H1 (cell line): ENCODE measurements around the gene UNC80. TPM values are rescaled to one million over a fixed set of nuclear protein-coding genes. Genes with fewer than 3 reads are reported as not detected.

Experiments
- CTCF ChIA-PET: fragments of 300-600 bp; sonication (Branson Sonifier 250); formaldehyde crosslinking; loops from one replicate; lab custom pipeline; 2021; ENCODE audit not compliant: partially characterized antibody; lab: Charles Lee
- POLR2A ChIA-PET: fragments of 300-600 bp; sonication (Branson Sonifier 250); formaldehyde crosslinking; loops from one replicate; lab custom pipeline; 2021; ENCODE audit warnings: inconsistent platforms; ENCODE audit not compliant: partially characterized antibody; lab: Charles Lee
- DNase-seq, 2 experiments: peaks; one replicate each; pipeline versions ENCODE4 v3.0.0 to v3.0.0-alpha.2; 2010 to 2022; ENCODE audit warnings: low spot score in 2 of 2, low read depth in 1 of 2, mixed read lengths in 1 of 2
- FAIRE-seq: peaks from 2 replicates; lab custom pipeline; 2011; peaks lifted over from hg19 to GRCh38; lab: Jason Lieb, UNC
- H2AFZ ChIP-seq: 2 replicates; pipeline ENCODE4 v1.8.1; 2012; ENCODE audit warnings: low read length, inconsistent platforms
- H2AK5ac ChIP-seq: 2 replicates; pipeline ENCODE4 v1.6.1; 2013; ENCODE audit warnings: low read depth, low read length
- H2BK120ac ChIP-seq: replicated peaks from 2 replicates; pipeline ENCODE3; 2013; ENCODE audit warnings: low read depth, low read length, inconsistent platforms
- H2BK12ac ChIP-seq: 2 replicates; pipeline ENCODE4 v1.6.1; 2013; ENCODE audit warnings: low read depth, low read length
- H2BK15ac ChIP-seq: 2 replicates; pipeline ENCODE4 v1.6.1; 2013; ENCODE audit warnings: low read length
- H2BK20ac ChIP-seq: 2 replicates; pipeline ENCODE4 v1.6.1; 2013; ENCODE audit warnings: low read length
- H2BK5ac ChIP-seq: 2 replicates; pipeline ENCODE4 v1.6.1; 2013; ENCODE audit warnings: low read depth, low read length
- H3K14ac ChIP-seq: 2 replicates; pipeline ENCODE4 v1.6.1; 2013; ENCODE audit warnings: inconsistent platforms; ENCODE audit not compliant: insufficient read length
- H3K18ac ChIP-seq: 2 replicates; pipeline ENCODE4 v1.6.1; 2013; ENCODE audit warnings: low read length; ENCODE audit errors: extremely low read depth
- H3K23ac ChIP-seq: 2 replicates; pipeline ENCODE4 v1.6.1; 2013; ENCODE audit warnings: inconsistent platforms; ENCODE audit not compliant: insufficient read length
- H3K23me2 ChIP-seq: 2 replicates; pipeline ENCODE4 v1.6.1; 2013; ENCODE audit warnings: low read depth, low read length
- H3K27ac ChIP-seq: 2 replicates; pipeline ENCODE4 v1.6.1; 2011; ENCODE audit warnings: low read depth, low read length, inconsistent platforms
- H3K27me3 ChIP-seq, 4 experiments: replicated peaks in 1 of 4; 1 replicate in 1 of 4; 2 replicates in 3 of 4; pipeline versions ENCODE4 v1.6.1 to v1.8.1; 2011 to 2013; ENCODE audit warnings: low read length in 3 of 4, mild to moderate bottlenecking in 3 of 4, inconsistent platforms in 2 of 4, mixed read lengths in 2 of 4, moderate library complexity in 1 of 4; ENCODE audit not compliant: control insufficient read depth in 3 of 4, insufficient read depth in 3 of 4; ENCODE audit errors: extremely low read depth in 1 of 4
- H3K36me3 ChIP-seq, 4 experiments: 2 replicates each; pipeline versions ENCODE4 v1.6.1 to v1.8.1; 2011 to 2013; ENCODE audit warnings: mild to moderate bottlenecking in 4 of 4, low read length in 3 of 4, moderate library complexity in 2 of 4, control low read depth in 1 of 4, inconsistent platforms in 1 of 4; ENCODE audit not compliant: insufficient read depth in 4 of 4, control insufficient read depth in 2 of 4
- H3K4ac ChIP-seq: replicated peaks from 2 replicates; pipeline ENCODE3; 2013; ENCODE audit warnings: low read length, low read depth, mixed read lengths, inconsistent platforms; ENCODE audit not compliant: insufficient read length
- H3K4me1 ChIP-seq, 4 experiments: replicated peaks in 1 of 4; 1 replicate in 1 of 4; 2 replicates in 3 of 4; pipeline versions ENCODE4 v1.6.1 to v1.8.1; 2011 to 2013; ENCODE audit warnings: low read length in 3 of 4, inconsistent platforms in 2 of 4, mixed read lengths in 1 of 4; ENCODE audit not compliant: insufficient read depth in 4 of 4, control insufficient read depth in 3 of 4
- H3K4me2 ChIP-seq, 2 experiments: 2 replicates each; pipeline versions ENCODE4 v1.6.1 to v1.8.1; 2011 to 2013; ENCODE audit warnings: low read depth in 2 of 2, low read length in 2 of 2, control low read depth in 1 of 2, inconsistent platforms in 1 of 2, mild to moderate bottlenecking in 1 of 2; ENCODE audit not compliant: insufficient read depth in 1 of 2
- H3K4me3 ChIP-seq, 4 experiments: fragments of 200-600, 300-600 bp in 1 of 4; sonication (generic), shearing (Covaris generic), sonication (Bioruptor Twin) in 1 of 4; 2 replicates each; pipeline versions ENCODE4 v1.5.1 to v1.8.1; 2011 to 2016; ENCODE audit warnings: low read length in 4 of 4, low read depth in 3 of 4, control low read depth in 2 of 4, inconsistent platforms in 2 of 4, mild to moderate bottlenecking in 2 of 4, mixed read lengths in 1 of 4, moderate library complexity in 1 of 4; ENCODE audit not compliant: insufficient read depth in 2 of 4; ENCODE audit errors: extremely low read depth in 1 of 4
- H3K56ac ChIP-seq: replicated peaks from 2 replicates; pipeline ENCODE3; 2013; ENCODE audit warnings: low read depth, mild to moderate bottlenecking, mixed read lengths, low read length, inconsistent platforms; ENCODE audit not compliant: insufficient read length
- H3K79me1 ChIP-seq: 2 replicates; pipeline ENCODE4 v1.6.1; 2013; ENCODE audit warnings: low read depth, low read length, control low read depth
- H3K79me2 ChIP-seq, 2 experiments: 2 replicates each; pipeline versions ENCODE4 v1.6.1 to v1.8.1; 2012 to 2013; ENCODE audit warnings: low read length in 2 of 2, mild to moderate bottlenecking in 2 of 2, inconsistent platforms in 1 of 2; ENCODE audit not compliant: insufficient read depth in 2 of 2, control insufficient read depth in 1 of 2
- H3K9ac ChIP-seq, 4 experiments: replicated peaks in 1 of 4; 1 replicate in 1 of 4; 2 replicates in 3 of 4; pipeline versions ENCODE4 v1.6.1 to v1.8.1; 2011 to 2013; ENCODE audit warnings: low read depth in 3 of 4, low read length in 3 of 4, control low read depth in 2 of 4, mild to moderate bottlenecking in 2 of 4, moderate library complexity in 2 of 4, inconsistent platforms in 1 of 4; ENCODE audit errors: extremely low read depth in 1 of 4
- H3K9me3 ChIP-seq, 2 experiments: 2 replicates each; pipeline versions ENCODE4 v1.6.1 to v1.8.1; 2012 to 2013; ENCODE audit warnings: mild to moderate bottlenecking in 2 of 2, moderate library complexity in 2 of 2, control low read depth in 1 of 2, inconsistent platforms in 1 of 2, low read depth in 1 of 2, low read length in 1 of 2, mixed read lengths in 1 of 2; ENCODE audit not compliant: insufficient read depth in 2 of 2
- H4K20me1 ChIP-seq, 2 experiments: replicated peaks in 1 of 2; 2 replicates each; pipeline versions ENCODE3 to v1.8.1; 2011 to 2013; ENCODE audit warnings: inconsistent platforms in 2 of 2, low read length in 2 of 2, mild to moderate bottlenecking in 1 of 2; ENCODE audit not compliant: insufficient read depth in 2 of 2, control insufficient read depth in 1 of 2
- H4K5ac ChIP-seq: 2 replicates; pipeline ENCODE4 v1.6.1; 2013; ENCODE audit warnings: low read length, low read depth, mixed read lengths, inconsistent platforms; ENCODE audit not compliant: insufficient read length
- H4K8ac ChIP-seq: 2 replicates; pipeline ENCODE4 v1.8.0; 2013; ENCODE audit warnings: mild to moderate bottlenecking, moderate library complexity, low read length, inconsistent platforms; ENCODE audit not compliant: insufficient read depth; ENCODE audit errors: extremely low read depth
- H4K91ac ChIP-seq: replicated peaks from 2 replicates; pipeline ENCODE3; 2013; ENCODE audit warnings: low read length, mixed read lengths, inconsistent platforms; ENCODE audit not compliant: insufficient read length
- ASH2L ChIP-seq: fragments of 200-600, 300-600 bp; sonication (generic); IDR thresholded peaks from one replicate; pipeline ENCODE4 v1.7.1; 2017; ENCODE audit warnings: low read length
- CTBP2 ChIP-seq: IDR thresholded peaks from 2 replicates; pipeline ENCODE4 v1.7.0; 2011; ENCODE audit warnings: borderline replicate concordance, mild to moderate bottlenecking, moderate library complexity, mixed read lengths, low read length; ENCODE audit not compliant: insufficient read depth, insufficient read length
- GTF2F1 ChIP-seq: IDR thresholded peaks from 2 replicates; pipeline ENCODE4 v1.6.1; 2012; ENCODE audit warnings: low read depth, low read length, improper control_type of control experiment, borderline replicate concordance
- HDAC2 ChIP-seq, 2 experiments: fragments of 300-600 bp in 1 of 2; sonication (generic) in 1 of 2; IDR thresholded peaks; 2 replicates each; pipeline ENCODE4 v1.6.1; 2011 to 2012; ENCODE audit warnings: low read depth in 2 of 2, low read length in 2 of 2, mild to moderate bottlenecking in 2 of 2, moderate library complexity in 2 of 2, borderline replicate concordance in 1 of 2, inconsistent platforms in 1 of 2
- JUN ChIP-seq: IDR thresholded peaks from 2 replicates; pipeline ENCODE4 v1.6.1; 2011; ENCODE audit warnings: low read depth, mild to moderate bottlenecking, improper control_type of control experiment, low read length
- JUND ChIP-seq: IDR thresholded peaks from 2 replicates; pipeline ENCODE4 v1.6.1; 2011; ENCODE audit warnings: mild to moderate bottlenecking, improper control_type of control experiment, low read length
- KDM5A ChIP-seq: fragments of 200-600 bp; IDR thresholded peaks from 2 replicates; pipeline ENCODE4 v1.7.1; 2012; ENCODE audit warnings: mild to moderate bottlenecking, low read length, inconsistent platforms, mixed read lengths
- NANOG ChIP-seq: IDR thresholded peaks from 2 replicates; pipeline ENCODE4 v1.6.1; 2011; ENCODE audit warnings: low read length, low read depth, mild to moderate bottlenecking, inconsistent platforms; ENCODE audit not compliant: insufficient read depth, poor library complexity, severe bottlenecking
- NRF1 ChIP-seq: IDR thresholded peaks from 2 replicates; pipeline ENCODE4 v1.6.1; 2011; ENCODE audit warnings: mild to moderate bottlenecking, low read depth, low read length, improper control_type of control experiment
- SRF ChIP-seq: IDR thresholded peaks from 2 replicates; pipeline ENCODE4 v1.6.1; 2011; ENCODE audit warnings: mild to moderate bottlenecking, low read depth, low read length, moderate library complexity
- TBP ChIP-seq: IDR thresholded peaks from 2 replicates; pipeline ENCODE4 v1.6.1; 2011; ENCODE audit warnings: low read depth, low read length, improper control_type of control experiment
- TEAD4 ChIP-seq: IDR thresholded peaks from 2 replicates; pipeline ENCODE4 v1.6.1; 2012; ENCODE audit warnings: low read depth, low read length, inconsistent platforms, mixed read lengths
- WGBS, 2 experiments: shearing (Covaris generic) in 1 of 2; methylation state at CpG; one replicate each; pipeline versions ENCODE4 v1.1.6 to v1.1.7; 2013 to 2015; ENCODE audit warnings: low lambda C conversion rate in 2 of 2, mixed read lengths in 2 of 2, inconsistent platforms in 1 of 2, low coverage in 1 of 2, missing lambda C conversion rate in 1 of 2; ENCODE audit not compliant: insufficient replicate concordance in 2 of 2, insufficient coverage in 1 of 2, insufficient read length in 1 of 2; ENCODE audit errors: extremely low coverage in 1 of 2, missing lambda C conversion rate in 1 of 2; 5-methylcytosine and 5-hydroxymethylcytosine counted together
- polyA plus RNA-seq, 7 experiments: library from polyadenylated mRNA; depleted of rRNA in 3 of 7; stranded (reverse) in 5 of 7; unstranded in 2 of 7; fragments of >200 nt in 5 of 7; fragments of 200-250 nt in 2 of 7; gene quantifications; 1 replicate in 5 of 7; 2 replicates in 1 of 7; 4 replicates in 1 of 7; pipeline versions ENCODE4 v1.2.1 to v1.2.3, GENCODE V29; 2011 to 2013; ENCODE audit warnings: missing spikeins in 2 of 7, mixed read lengths in 2 of 7
- total RNA-seq: library from RNA; stranded (reverse); fragmentation: NEBNext Ultra II Directional; extraction: Animal tissue kit (Norgen Biotek cat#: 25700); gene quantifications from 2 replicates; pipeline ENCODE4 v1.2.1, GENCODE V29; 2021

Gene UNC80
- total and polyA plus RNA-seq, 2 of the 8 experiments (the other 6 are each of a cell fraction or from before 2014, with no cell fraction given), result 0.53 to 0.56 TPM

DNA sequence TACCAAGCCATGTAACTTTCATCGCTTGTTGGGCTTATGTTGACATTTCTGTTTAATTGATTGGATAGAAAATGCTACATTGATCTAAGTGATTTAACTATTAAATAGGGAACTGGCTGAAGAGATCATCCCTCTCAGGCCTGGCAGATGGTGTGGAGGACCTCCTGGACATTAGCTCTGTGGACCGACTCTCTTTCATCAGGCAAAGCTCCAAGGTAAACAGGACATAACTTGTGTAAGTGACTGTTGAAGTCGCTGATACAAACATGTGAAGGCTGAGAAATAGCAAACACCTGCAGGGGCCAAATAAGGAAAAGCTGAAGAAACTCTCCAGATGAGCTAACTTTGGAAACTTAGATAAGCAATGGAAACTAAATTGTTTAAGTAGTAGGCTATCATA lies 68.8 kb downstream of the UNC80 start:
- Histone ChIP-seq H2BK15ac (no peak overlapping the region), H3K14ac (no peak overlapping the region), H3K23ac (no peak overlapping the region), H3K4ac (no peak overlapping the region), H4K91ac (no peak overlapping the region), H3K79me1 (no peaks in the 10 kb centered on the region), H3K27ac (no peak overlapping the region), H2AFZ (no peak overlapping the region), H2BK20ac (no peak overlapping the region), H2AK5ac (no peak overlapping the region), H4K20me1 (no peaks in the 10 kb centered on the region), H4K8ac (no peak overlapping the region), H2BK120ac (no peak overlapping the region), H3K9ac (no peak overlapping the region), H3K27me3 (no peaks in the 10 kb centered on the region), H3K23me2 (no peaks in the 10 kb centered on the region)
- WGBS, 2 experiments, result 92% methylated on average over 3 of the region's 3 CpGs; no CpG with 5 or more reads in 1 of the 2 experiments
- no peak for FAIRE-seq
- ChIA-PET CTCF (interaction anchor here (1.3 kb wide), 1 partner anchor 40 kb away, joined by 4 read pairs; no protein-coding TSS in a partner anchor), POLR2A (no interaction called here)
- no peak for TF ChIP-seq NRF1
- no peak for TF ChIP-seq JUN
- TF ChIP-seq HDAC2 (IDR thresholded peaks at IDR 0.05; ENCODE audit: borderline replicate concordance in 1 of 2, low read depth in 2 of 2, low read length in 2 of 2), result no peak
- TF ChIP-seq ASH2L, result no peak
- TF ChIP-seq TBP, result no peak
- no peak for TF ChIP-seq SRF
- TF ChIP-seq NANOG, result no peak
- no peak for TF ChIP-seq CTBP2
- TF ChIP-seq KDM5A, result no peak
- no peak for TF ChIP-seq TEAD4
- TF ChIP-seq JUND, result no peak
- TF ChIP-seq GTF2F1, result no peak
- TF ChIP-seq, all 59 proteins: peak for 0
- Histone ChIP-seq H4K5ac (no peak overlapping the region), H3K56ac (no peak overlapping the region), H2BK5ac (no peak overlapping the region), H3K4me3 (no peak overlapping the region), H3K4me1 (no peaks in the 10 kb centered on the region), H3K36me3 (no peaks in the 10 kb centered on the region), H3K79me2 (no peaks in the 10 kb centered on the region), H3K18ac (no peak overlapping the region), H2BK12ac (no peak overlapping the region), H3K9me3 (no peaks in the 10 kb centered on the region), H3K4me2 (no peak overlapping the region)
- DNase-seq, result no peak
